HepG2 (cell line): ENCODE measurements around the gene DNAJA1. TPM values are rescaled to one million over a fixed set of nuclear protein-coding genes. Genes with fewer than 3 reads are reported as not detected.
A peak's percentile ranks its signal among the peaks of the same experiment; 100 is the strongest.

ENCODE experiments used
- ATAC-seq: fragments of 200-7000 bp; cut with Tn5 transposase; 3 replicates; pipeline ENCODE4 v1.9.1; 2020; ENCODE audit warnings: mild to moderate bottlenecking, moderate library complexity
- BruUV-seq: library from RNA; stranded (reverse); fragments of 400-500 nt; replicated peaks from 2 replicates; lab custom pipeline; 2021; lab: Mats Ljungman, UMichigan
- CTCF ChIA-PET: fragments of 300-600 bp; formaldehyde crosslinking; extraction: SDS; loops from one replicate; lab custom pipeline; 2021; ENCODE audit warnings: low total read pairs, inconsistent platforms, low intra/inter-chr PET ratio; lab: Yijun Ruan, JAX
- POLR2A ChIA-PET: fragments of 350-600 bp; sonication (Branson Sonifier 250); formaldehyde crosslinking; loops from one replicate; lab custom pipeline; 2020; ENCODE audit warnings: antibody characterized with exemption, inconsistent platforms; lab: Yijun Ruan, JAX
- DNase-seq: peaks from one replicate; pipeline ENCODE4 v3.0.0-alpha.2; 2015; ENCODE audit warnings: low spot score
- FAIRE-seq: peaks from 3 replicates; lab custom pipeline; 2011; peaks lifted over from hg19 to GRCh38; lab: Jason Lieb, UNC
- H2AFZ ChIP-seq: one replicate; pipeline ENCODE4 v1.6.1; 2011; ENCODE audit warnings: low read length, inconsistent platforms
- H3K27ac ChIP-seq: fragments of 300-600 bp; 3 replicates; pipeline ENCODE4 v1.8.0; 2011; ENCODE audit warnings: mixed run types, mild to moderate bottlenecking, mixed read lengths, low read length, inconsistent platforms; ENCODE audit not compliant: insufficient read depth; ENCODE audit errors: extremely low read length
- H3K27me3 ChIP-seq, 2 experiments: fragments of 200-600 bp in 1 of 2; 2 replicates in 1 of 2; 3 replicates in 1 of 2; pipeline versions ENCODE4 v1.6.0 to v1.8.0; 2011; ENCODE audit warnings: low read length in 2 of 2, mild to moderate bottlenecking in 2 of 2, moderate library complexity in 2 of 2, inconsistent platforms in 1 of 2; ENCODE audit not compliant: insufficient read depth in 2 of 2, control insufficient read depth in 1 of 2
- H3K36me3 ChIP-seq, 2 experiments: fragments of 200-600 bp in 1 of 2; replicated peaks in 1 of 2; 2 replicates in 1 of 2; 3 replicates in 1 of 2; pipeline versions ENCODE4 v1.5.1 to v1.8.0; 2011; ENCODE audit warnings: low read length in 2 of 2, inconsistent platforms in 1 of 2; ENCODE audit not compliant: insufficient read depth in 2 of 2, control insufficient read depth in 1 of 2
- H3K4me1 ChIP-seq: 2 replicates; pipeline ENCODE4 v1.5.1; 2012; ENCODE audit warnings: low read length, inconsistent platforms; ENCODE audit not compliant: insufficient read depth
- H3K4me2 ChIP-seq: 2 replicates; pipeline ENCODE4 v1.6.0; 2011; ENCODE audit warnings: low read depth, low read length, inconsistent platforms
- H3K4me3 ChIP-seq, 3 experiments: fragments of 200-600 bp in 1 of 3; sonication (generic), shearing (Covaris generic) in 1 of 3; replicated peaks in 1 of 3; 2 replicates each; pipeline ENCODE4 v1.5.1; 2011 to 2016; ENCODE audit warnings: low read length in 3 of 3, inconsistent platforms in 2 of 3, low read depth in 2 of 3, mild to moderate bottlenecking in 2 of 3, control low read depth in 1 of 3, mixed read lengths in 1 of 3; ENCODE audit not compliant: insufficient read depth in 1 of 3
- H3K79me2 ChIP-seq: one replicate; pipeline ENCODE4 v1.6.1; 2011; ENCODE audit warnings: low read length, inconsistent platforms; ENCODE audit not compliant: insufficient read depth
- H3K9ac ChIP-seq: 2 replicates; pipeline ENCODE4 v1.6.0; 2011; ENCODE audit warnings: mild to moderate bottlenecking, low read depth, low read length, inconsistent platforms; ENCODE audit not compliant: insufficient read depth
- H3K9me3 ChIP-seq: 2 replicates; pipeline ENCODE4 v1.5.1; 2012; ENCODE audit warnings: mild to moderate bottlenecking, low read length
- H4K20me1 ChIP-seq: 2 replicates; pipeline ENCODE4 v1.6.0; 2011; ENCODE audit warnings: inconsistent platforms, mild to moderate bottlenecking, low read length, moderate library complexity; ENCODE audit not compliant: insufficient read depth
- AKNA ChIP-seq: sonication (generic); formaldehyde crosslinking; IDR thresholded peaks from 2 replicates; pipeline ENCODE4 v1.4.0; 2020; ENCODE audit warnings: missing genetic modification reagents, borderline replicate concordance
- CEBPB ChIP-seq: IDR thresholded peaks from 2 replicates; pipeline ENCODE4 v1.6.1; 2011; ENCODE audit warnings: low read depth, low read length, improper control_type of control experiment, borderline replicate concordance
- MATR3 ChIP-seq: sonication (generic); formaldehyde crosslinking; IDR thresholded peaks from 2 replicates; pipeline ENCODE4 v1.4.0; 2020; ENCODE audit warnings: missing genetic modification reagents
- TFDP2 ChIP-seq: sonication (generic); formaldehyde crosslinking; IDR thresholded peaks from 2 replicates; pipeline ENCODE4 v1.4.0; 2020; ENCODE audit warnings: missing genetic modification reagents
- ZFP91 ChIP-seq: sonication (generic); formaldehyde crosslinking; IDR thresholded peaks from 2 replicates; pipeline ENCODE4 v1.9.0; 2022; ENCODE audit warnings: missing genetic modification reagents, mild to moderate bottlenecking, borderline replicate concordance
- ZKSCAN8 ChIP-seq: IDR thresholded peaks from 2 replicates; pipeline ENCODE4 v1.6.1; 2016; ENCODE audit warnings: borderline replicate concordance, missing genetic modification reagents, missing compliant biosample characterization
- ZMYM3 ChIP-seq: sonication (generic); formaldehyde crosslinking; IDR thresholded peaks from 2 replicates; pipeline ENCODE4 v1.5.1; 2020; ENCODE audit warnings: mild to moderate bottlenecking, missing genetic modification reagents
- ZNF460 ChIP-seq: sonication (generic); formaldehyde crosslinking; IDR thresholded peaks from 2 replicates; pipeline ENCODE4 v1.5.1; 2020; ENCODE audit warnings: missing genetic modification reagents, mild to moderate bottlenecking, borderline replicate concordance
- ZNF543 ChIP-seq: sonication (generic); formaldehyde crosslinking; IDR thresholded peaks from 2 replicates; pipeline ENCODE4 v1.4.0; 2020; ENCODE audit warnings: mild to moderate bottlenecking, missing genetic modification reagents
- ZNF770 ChIP-seq: sonication (generic); formaldehyde crosslinking; IDR thresholded peaks from 2 replicates; pipeline ENCODE4 v1.5.0; 2020; ENCODE audit warnings: mild to moderate bottlenecking, missing genetic modification reagents
- ZNF878 ChIP-seq: sonication (generic); formaldehyde crosslinking; IDR thresholded peaks from 2 replicates; pipeline ENCODE4 v1.8.1; 2023; ENCODE audit warnings: mild to moderate bottlenecking, missing genetic modification reagents, moderate library complexity
- WGBS: methylation state at CpG from one replicate; pipeline ENCODE4 v1.1.6; 2017; ENCODE audit warnings: low lambda C conversion rate; 5-methylcytosine and 5-hydroxymethylcytosine counted together
- in situ Hi-C: cut with HindIII; loops from 2 replicates; pipeline ENCODE4 v1.10.0; 2017; ENCODE audit warnings: low pct_unique_long_range_greater_than_20kb; ENCODE audit not compliant: extremely low pct_ligation_motif_present
- intact Hi-C: fragments of 100-400 bp; cut with micrococcal nuclease; formaldehyde crosslinking; loops from one replicate; pipeline ENCODE4 v1.10.0; 2022; ENCODE audit not compliant: unreplicated experiment
- polyA plus RNA-seq, 8 experiments: library from polyadenylated mRNA; depleted of rRNA in 3 of 8; stranded (reverse) in 7 of 8; unstranded in 1 of 8; fragments of >200 nt; fragmentation: Illumina TruSeq in 4 of 8; extraction: Trizol in 4 of 8; gene quantifications; 2 replicates each; pipeline versions ENCODE4 v1.2.1 to v1.2.3, GENCODE V29; 2011 to 2016; ENCODE audit warnings: low read depth in 4 of 8, missing spikeins in 1 of 8, mixed read lengths in 1 of 8; ENCODE audit not compliant: insufficient read depth in 1 of 8
- total RNA-seq, 5 experiments: library from RNA; depleted of rRNA; stranded (reverse); fragments of >200 nt; fragmentation: Illumina TruSeq; extraction: Trizol; gene quantifications; 2 replicates each; pipeline ENCODE4 v1.2.3, GENCODE V29; 2016; ENCODE audit warnings: low read depth in 1 of 5

Gene DNAJA1
- total and polyA plus RNA-seq, 2 of the 13 experiments (the other 11 are each of a cell fraction or from before 2014, with no cell fraction given): 95.9 to 306 TPM

GRCh38 chr9:33022755-33023154, 2.3 kb upstream of the DNAJA1 start:
- CTCF ChIA-PET: no interaction called here
- Histone ChIP-seq H3K27me3 (no peaks in the 10 kb centered on the region; a peak in 2 of 5 replicates), H3K79me2 (peaks cover 58% of the 10 kb centered on the region), H2AFZ (no peak overlapping the region), H3K36me3 (peaks cover 3 to 14% of the 10 kb centered on the region in 2 experiments; a peak in 2 of 5 replicates), H3K9me3 (no peaks in the 10 kb centered on the region), H4K20me1 (peaks cover 20% of the 10 kb centered on the region), H3K27ac (peak overlapping the region; percentile 15), H3K4me2 (peak overlapping the region; percentile 92), H3K4me3 (no peak overlapping the region), H3K4me1 (peaks cover 40% of the 10 kb centered on the region), H3K9ac (no peak overlapping the region)
- in situ Hi-C loops: no loop called here
- ATAC-seq: no peak
- no peak for FAIRE-seq
- WGBS: 90% methylated on average over 7 of the region's 7 CpGs
- BruUV-seq: no TSS peak
- intact Hi-C loops: no loop called here
- no peak for DNase-seq
- POLR2A ChIA-PET: interaction anchor here (0.8 to 1.3 kb wide), 3 partner anchors 15 to 25 kb away, joined by 3 to 4 read pairs (median 3); partner anchors contain the start of gene APTX
- TF ChIP-seq CEBPB (no peak), ZFP91 (CRISPR knock-in tag) (peak; percentile 31; the same call in 1 of the 2 replicates), ZNF878 (no peak), MATR3 (CRISPR knock-in tag) (no peak), ZMYM3 (CRISPR knock-in tag) (peak; percentile 35; the same call in 1 of the 2 replicates), ZNF543 (CRISPR knock-in tag) (no peak), ZNF460 (CRISPR knock-in tag) (peak; percentile 89), AKNA (CRISPR knock-in tag) (no peak), ZNF770 (CRISPR knock-in tag) (peak; percentile 94), ZKSCAN8 (CRISPR knock-in tag) (no peak), TFDP2 (CRISPR knock-in tag) (no peak)
